Smooth muscle cell (in vitro differentiated cells): ENCODE results near the gene EDN2. TPM values are rescaled to one million over a fixed set of nuclear protein-coding genes. Genes with fewer than 3 reads are reported as not detected.

Experiments
- DNase-seq: peaks from one replicate; lab custom pipeline; 2025; ENCODE audit not compliant: unreplicated experiment; lab: John Stamatoyannopoulos, UW
- H2AFZ ChIP-seq: fragments of 200-600 bp; sonication (generic); 2 replicates; pipeline ENCODE4 v1.6.0; 2016; ENCODE audit warnings: antibody characterized with exemption, low read depth, mild to moderate bottlenecking
- H3F3A ChIP-seq: fragments of 200-600 bp; sonication (generic); 2 replicates; pipeline ENCODE4 v1.6.0; 2017; ENCODE audit warnings: antibody characterized with exemption, low read depth
- H3K27ac ChIP-seq: fragments of 200-600 bp; sonication (generic); 2 replicates; pipeline ENCODE4 v1.5.1; 2016; ENCODE audit warnings: low read depth, mild to moderate bottlenecking
- H3K27me3 ChIP-seq: fragments of 200-600 bp; sonication (generic); 2 replicates; pipeline ENCODE4 v1.6.1; 2016; ENCODE audit warnings: low read depth, mild to moderate bottlenecking
- H3K36me3 ChIP-seq: fragments of 200-600 bp; sonication (generic); 2 replicates; pipeline ENCODE4 v1.5.1; 2016; ENCODE audit warnings: low read depth
- H3K4me1 ChIP-seq: fragments of 200-600 bp; sonication (generic); 2 replicates; pipeline ENCODE4 v1.5.1; 2016; ENCODE audit warnings: low read depth
- H3K4me2 ChIP-seq: fragments of 200-600 bp; sonication (generic); 2 replicates; pipeline ENCODE4 v1.6.0; 2016; ENCODE audit warnings: mild to moderate bottlenecking
- H3K4me3 ChIP-seq: fragments of 200-600 bp; sonication (generic); 2 replicates; pipeline ENCODE4 v1.5.1; 2016; ENCODE audit warnings: mild to moderate bottlenecking
- H3K79me2 ChIP-seq: fragments of 200-600 bp; sonication (generic); 2 replicates; pipeline ENCODE4 v1.6.0; 2016; ENCODE audit warnings: low read depth, mild to moderate bottlenecking
- H3K9ac ChIP-seq: fragments of 200-600 bp; sonication (generic); 2 replicates; pipeline ENCODE4 v1.6.0; 2016; ENCODE audit warnings: low read depth
- H3K9me3 ChIP-seq: fragments of 200-600 bp; sonication (generic); replicated peaks from 2 replicates; pipeline ENCODE4 v1.5.1; 2016; ENCODE audit warnings: low read depth
- H4K20me1 ChIP-seq: fragments of 200-600 bp; sonication (generic); 2 replicates; pipeline ENCODE4 v1.6.0; 2016; ENCODE audit warnings: low read depth
- WGBS: methylation state at CpG from one replicate; pipeline ENCODE4 v1.1.7; 2016; ENCODE audit warnings: low lambda C conversion rate; 5-methylcytosine and 5-hydroxymethylcytosine counted together
- polyA plus RNA-seq: library from polyadenylated mRNA; unstranded; fragments of >200 nt; fragmentation: Nextera tagmentation; extraction: Ambion mirVana; gene quantifications from 2 replicates; pipeline ENCODE4 v1.2.1, GENCODE V29; 2016
- total RNA-seq: library from RNA; depleted of rRNA; stranded (reverse); fragments of >200 nt; gene quantifications from 2 replicates; pipeline ENCODE4 v1.2.3, GENCODE V29; 2014
- TF ChIP-seq, protein P1 (sequence below): fragments of 200-600 bp; sonication (generic); IDR thresholded peaks from 2 replicates; pipeline ENCODE4 v1.5.1; 2017; ENCODE audit warnings: borderline replicate concordance, mild to moderate bottlenecking, antibody characterized with exemption; ENCODE audit not compliant: insufficient read depth, poor library complexity, severe bottlenecking

Gene EDN2
- total and polyA plus RNA-seq, 2 experiments from 2014 or later = not detected

DNA sequence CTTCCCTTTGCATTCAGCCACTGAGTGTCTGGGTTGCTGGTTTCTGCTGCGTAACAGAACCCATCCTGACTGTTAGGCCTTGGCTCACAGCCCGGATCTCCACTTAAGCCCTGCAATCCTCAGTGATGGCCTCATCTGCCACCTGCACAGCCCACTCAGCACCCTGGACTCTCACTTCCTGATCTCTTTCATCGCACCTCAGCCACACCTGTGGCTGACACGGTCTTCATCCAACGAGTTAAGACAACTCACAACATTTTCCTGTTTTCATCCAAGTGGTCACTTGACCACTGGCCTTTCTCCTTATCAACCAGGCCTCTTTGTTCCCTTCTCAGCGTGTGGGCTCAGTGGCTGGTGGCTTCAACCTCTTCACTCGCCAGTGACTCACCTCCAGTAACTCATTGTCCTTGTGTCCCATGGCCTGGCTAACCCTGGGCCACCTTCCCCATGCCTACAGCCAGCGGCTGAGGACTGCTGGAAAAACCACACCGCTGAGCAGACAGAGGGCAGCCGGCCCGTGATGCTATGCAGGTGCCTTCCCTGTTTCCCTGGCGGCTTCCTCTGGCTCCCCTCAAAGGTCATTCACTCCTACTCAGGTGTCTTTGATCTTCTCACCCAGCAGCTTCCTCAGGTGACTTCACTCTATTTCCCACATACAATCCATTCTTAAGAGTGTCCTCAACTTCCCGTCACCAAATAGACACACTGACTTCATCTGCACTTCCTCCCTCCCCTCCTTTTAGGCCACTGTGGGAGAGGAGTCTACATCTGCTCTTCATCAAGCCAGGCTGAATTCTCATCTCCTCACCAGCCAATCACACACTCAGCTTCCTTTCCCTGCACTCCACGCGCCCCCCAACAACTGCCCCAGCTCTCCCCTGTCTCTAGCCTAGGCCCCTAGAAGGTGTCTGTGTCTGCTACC lies 19.9 kb upstream of the EDN2 start:
- TF ChIP-seq, protein P1, sequence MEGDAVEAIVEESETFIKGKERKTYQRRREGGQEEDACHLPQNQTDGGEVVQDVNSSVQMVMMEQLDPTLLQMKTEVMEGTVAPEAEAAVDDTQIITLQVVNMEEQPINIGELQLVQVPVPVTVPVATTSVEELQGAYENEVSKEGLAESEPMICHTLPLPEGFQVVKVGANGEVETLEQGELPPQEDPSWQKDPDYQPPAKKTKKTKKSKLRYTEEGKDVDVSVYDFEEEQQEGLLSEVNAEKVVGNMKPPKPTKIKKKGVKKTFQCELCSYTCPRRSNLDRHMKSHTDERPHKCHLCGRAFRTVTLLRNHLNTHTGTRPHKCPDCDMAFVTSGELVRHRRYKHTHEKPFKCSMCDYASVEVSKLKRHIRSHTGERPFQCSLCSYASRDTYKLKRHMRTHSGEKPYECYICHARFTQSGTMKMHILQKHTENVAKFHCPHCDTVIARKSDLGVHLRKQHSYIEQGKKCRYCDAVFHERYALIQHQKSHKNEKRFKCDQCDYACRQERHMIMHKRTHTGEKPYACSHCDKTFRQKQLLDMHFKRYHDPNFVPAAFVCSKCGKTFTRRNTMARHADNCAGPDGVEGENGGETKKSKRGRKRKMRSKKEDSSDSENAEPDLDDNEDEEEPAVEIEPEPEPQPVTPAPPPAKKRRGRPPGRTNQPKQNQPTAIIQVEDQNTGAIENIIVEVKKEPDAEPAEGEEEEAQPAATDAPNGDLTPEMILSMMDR = no peak
- no peaks in the 10 kb centered on the region for H3K27me3 ChIP-seq
- H3K27ac ChIP-seq = peak overlapping the region; percentile 58
- no peaks in the 10 kb centered on the region for H3K9me3 ChIP-seq
- DNase-seq = no peak
- H3K4me3 ChIP-seq = no peak overlapping the region
- H4K20me1 ChIP-seq = no peaks in the 10 kb centered on the region
- 64% methylated on average over 15 of the region's 15 CpGs for WGBS
- no peak overlapping the region for H3K4me2 ChIP-seq
- no peaks in the 10 kb centered on the region for H3K79me2 ChIP-seq
- H3F3A ChIP-seq = peaks cover 10% of the 10 kb centered on the region
- no peaks in the 10 kb centered on the region for H3K4me1 ChIP-seq
- H2AFZ ChIP-seq = no peak overlapping the region
- H3K9ac ChIP-seq = no peak overlapping the region
- H3K36me3 ChIP-seq = no peaks in the 10 kb centered on the region

DNA sequence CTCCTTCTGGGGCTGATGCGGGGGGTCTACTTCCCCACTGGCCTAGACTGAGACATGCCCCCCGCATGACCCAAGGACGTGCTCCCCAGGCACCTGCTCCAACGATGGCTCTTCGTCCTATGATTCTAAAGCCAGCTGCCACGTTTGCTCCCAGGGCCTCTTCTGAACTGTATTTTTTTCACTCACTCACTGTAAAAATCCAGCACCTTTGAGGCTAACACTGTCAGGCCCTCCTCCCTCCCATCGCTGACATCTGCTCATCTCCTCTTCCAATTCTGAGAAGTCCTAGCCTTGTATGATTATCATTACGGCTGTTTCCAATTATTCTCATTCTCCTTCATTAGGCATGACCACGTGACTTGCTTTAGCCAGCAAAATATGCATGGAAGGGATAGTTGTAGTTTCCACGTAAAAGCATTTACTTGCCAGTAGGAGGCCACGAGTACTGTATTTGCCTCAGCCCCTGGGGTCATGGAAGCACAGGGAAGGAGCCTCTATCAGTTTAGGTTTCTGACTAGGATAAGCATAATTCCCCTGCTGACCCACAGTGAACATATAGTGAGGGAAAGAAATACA lies 19.1 kb upstream of the EDN2 start:
- no peaks in the 10 kb centered on the region for H3K36me3 ChIP-seq
- H3K4me2 ChIP-seq = no peak overlapping the region
- DNase-seq = no peak
- no peak overlapping the region for H2AFZ ChIP-seq
- H3K79me2 ChIP-seq = no peaks in the 10 kb centered on the region
- peaks cover 10% of the 10 kb centered on the region for H3F3A ChIP-seq
- no peak overlapping the region for H3K9ac ChIP-seq
- H3K27me3 ChIP-seq = no peaks in the 10 kb centered on the region
- TF ChIP-seq, protein P1 = peak; percentile 26
- 73% methylated on average over 11 of the region's 11 CpGs for WGBS
- H3K27ac ChIP-seq = peak overlapping the region; percentile 58
- H4K20me1 ChIP-seq = no peaks in the 10 kb centered on the region
- H3K4me1 ChIP-seq = no peaks in the 10 kb centered on the region
- no peak overlapping the region for H3K4me3 ChIP-seq
- no peaks in the 10 kb centered on the region for H3K9me3 ChIP-seq

DNA sequence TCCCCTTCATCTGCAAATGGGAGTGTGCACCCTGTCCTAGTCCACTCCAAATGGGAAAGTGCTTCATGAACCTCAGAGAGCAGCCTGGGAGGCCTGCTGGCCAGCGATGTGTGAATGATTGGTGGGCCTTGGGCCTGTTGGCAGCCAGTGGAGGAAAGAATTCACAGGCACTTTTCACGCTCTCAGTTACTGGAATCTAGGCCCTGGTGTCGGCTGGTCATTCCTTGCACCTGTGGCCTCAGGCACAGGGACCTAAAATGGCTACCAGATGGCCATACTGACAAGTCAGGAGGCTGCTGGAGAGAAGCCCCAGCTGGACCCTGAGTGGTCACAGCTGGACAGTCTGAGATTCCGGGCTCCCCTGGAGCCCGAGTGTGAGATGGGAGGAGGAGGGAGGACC lies 18.4 kb upstream of the EDN2 start:
- 95% methylated on average over 5 of the region's 5 CpGs for WGBS
- H3K9ac ChIP-seq = no peak overlapping the region

More for the DNA sequence above, 18.4 kb upstream of the EDN2 start:
- no peaks in the 10 kb centered on the region for H3K36me3 ChIP-seq
- no peak overlapping the region for H2AFZ ChIP-seq
- TF ChIP-seq, protein P1 = no peak
- H4K20me1 ChIP-seq = no peaks in the 10 kb centered on the region
- H3K79me2 ChIP-seq = no peaks in the 10 kb centered on the region
- H3K27ac ChIP-seq = no peak overlapping the region
- no peaks in the 10 kb centered on the region for H3K27me3 ChIP-seq
- H3K4me3 ChIP-seq = no peak overlapping the region
- no peaks in the 10 kb centered on the region for H3K4me1 ChIP-seq
- H3K4me2 ChIP-seq = no peak overlapping the region
- H3K9me3 ChIP-seq = no peaks in the 10 kb centered on the region
- peaks cover 10% of the 10 kb centered on the region for H3F3A ChIP-seq
- no peak for DNase-seq
